Psoas muscle (tissue), 8 donors: ENCODE results near the gene PPP1R15A. TPM values are rescaled to one million over a fixed set of nuclear protein-coding genes. Genes with fewer than 3 reads are reported as not detected.
"Not testable (repeated sequence)": the region's sequence is repeated elsewhere in the genome, so short reads cannot be mapped to it uniquely, and the experiment has no call there.

ENCODE experiments used
- ATAC-seq, 4 donors: fragments of 200-7000 bp; cut with Tn5 transposase; one replicate each; pipeline ENCODE4 v1.9.1; 2020; ENCODE audit warnings: moderate library complexity in 3 of 4, mild to moderate bottlenecking in 2 of 4
- DNase-seq, 2 donors: peaks; one replicate each; pipeline ENCODE4 v3.0.0-alpha.2; 2020
- H3K27ac ChIP-seq: fragments of 200-600 bp; one replicate; pipeline ENCODE4 v1.8.0; 2022
- H3K27me3 ChIP-seq, 3 donors: fragments of 200-600 bp in 1 of 3; one replicate each; pipeline versions ENCODE4 v1.6.1 to v1.8.0; 2013 to 2022; ENCODE audit warnings: low read length in 2 of 3, mild to moderate bottlenecking in 2 of 3, moderate library complexity in 1 of 3; ENCODE audit not compliant: insufficient read depth in 3 of 3
- H3K36me3 ChIP-seq, 2 donors: fragments of 200-600 bp in 1 of 2; one replicate each; pipeline versions ENCODE4 v1.6.1 to v1.8.0; 2013 to 2022; ENCODE audit warnings: low read depth in 1 of 2, mild to moderate bottlenecking in 1 of 2, moderate library complexity in 1 of 2; ENCODE audit not compliant: insufficient read depth in 1 of 2
- H3K4me1 ChIP-seq: fragments of 200-600 bp; one replicate; pipeline ENCODE4 v1.8.0; 2022
- H3K4me3 ChIP-seq: fragments of 200-600 bp; one replicate; pipeline ENCODE4 v1.8.0; 2022; ENCODE audit warnings: mild to moderate bottlenecking
- H3K9me3 ChIP-seq: fragments of 200-600 bp; one replicate; pipeline ENCODE4 v1.8.0; 2022
- WGBS, 3 donors: extraction: QIAGEN DNeasy Blood & Tissue Kit; methylation state at CpG; one replicate each; pipeline versions ENCODE4 v1.1.6 to v1.1.7; 2013; 5-methylcytosine and 5-hydroxymethylcytosine counted together
- intact Hi-C, 2 donors: fragments of 100-400 bp; cut with DNase I; formaldehyde crosslinking; loops; one replicate each; pipeline versions ENCODE4 v1.11.0 to v1.14.2; 2022
- polyA plus RNA-seq, 3 donors: library from polyadenylated mRNA; stranded (reverse); fragments of 200-250 nt; gene quantifications; one replicate each; pipeline ENCODE4 v1.2.3, GENCODE V29; 2013
- total RNA-seq, 4 donors: library from RNA; stranded (reverse); fragmentation: NEBNext Ultra II Directional in 2 of 4; extraction: Animal tissue kit (Norgen Biotek cat#: 25700) in 2 of 4; gene quantifications; one replicate each; pipeline versions ENCODE4 v1.2.1 to v1.2.4, GENCODE V29; 2021 to 2023
- TF ChIP-seq, protein P1 (sequence below): fragments of 200-600 bp; IDR thresholded peaks from one replicate; pipeline ENCODE4 v1.8.0; 2022; ENCODE audit warnings: antibody characterized with exemption
- donor health status: healthy with polysubstance abuse.
- donor health status: DM: no; HTN: no; CAD: no; lungs with moderate emphysema.
- donor health status: Bipolar disorder and iron deficiency.
- donor health status: healthy.
- donor health status: DM: yes; HTN: yes; CAD: no.
- donor health status: DM: no; HTN: no; CAD: no.
- donor health status: DM: no; HTN: no; CAD: no.
- donor health status: DM: yes; HTN: yes; CAD: no.

The PPP1R15A gene
- total and polyA plus RNA-seq, 7 donors: 34.5 to 93.4 (median 61.1) TPM

DNA sequence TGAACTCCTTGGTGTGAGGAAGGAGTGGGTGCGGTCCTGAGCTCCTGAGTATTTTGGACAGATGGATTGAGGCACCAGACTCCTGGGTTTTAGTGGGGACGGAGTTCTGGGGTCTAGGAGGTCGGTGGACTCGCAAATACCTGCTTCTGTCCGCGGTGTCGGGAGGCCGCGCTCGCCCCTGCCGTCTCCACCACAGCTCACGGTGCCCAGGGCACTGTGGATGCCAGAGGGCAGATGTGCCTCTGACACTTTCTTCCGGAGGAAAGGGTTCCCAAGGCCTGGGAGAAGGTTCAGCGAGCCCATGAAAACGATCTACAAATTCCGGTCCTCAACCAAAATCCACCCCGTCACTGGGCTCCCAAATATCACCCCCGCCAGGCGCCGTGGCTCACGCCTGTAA is 23.0 kb downstream of the PPP1R15A start:
- 58 to 68% (median 64%) methylated on average over 21 of the region's 21 CpGs for WGBS, 3 donors
- peak overlapping the region; percentile 61 for H3K4me3 ChIP-seq

DNA sequence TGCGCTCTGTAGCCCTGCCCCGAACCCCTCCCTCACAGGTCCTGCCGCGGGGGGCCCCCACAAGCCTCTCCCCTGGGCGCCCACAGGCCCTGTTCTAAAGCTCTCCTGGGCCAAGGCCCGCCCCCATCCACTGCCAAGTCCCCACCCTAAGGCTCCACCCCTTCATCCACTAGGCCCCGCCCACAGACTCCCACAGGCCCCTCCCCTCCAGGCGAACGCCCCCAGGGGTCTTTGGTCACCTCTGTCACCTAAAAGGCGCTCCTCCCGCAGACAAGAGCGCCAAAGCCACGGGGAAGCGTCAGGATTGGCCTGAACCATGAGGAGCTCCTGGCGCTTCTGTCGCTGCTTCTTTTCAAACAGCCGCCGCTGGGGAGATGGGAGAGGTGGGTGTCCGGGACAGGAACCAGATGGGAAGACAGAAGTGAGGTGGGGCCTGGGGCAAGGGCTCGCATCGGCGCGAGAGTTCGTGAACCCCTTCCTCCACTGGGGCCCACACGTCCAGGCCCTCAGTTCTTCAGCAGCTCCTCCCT is 24.0 kb downstream of the PPP1R15A start:
- Histone ChIP-seq H3K36me3 (peaks cover 0 to 1% of the 10 kb centered on the region in 2 donors), H3K27me3 (peaks cover 0 to 4% (median 1%) of the 10 kb centered on the region in 3 donors), H3K4me3 (peak overlapping the region; percentile 61), H3K27ac (no peak overlapping the region), H3K4me1 (peaks cover 5% of the 10 kb centered on the region), H3K9me3 (no peaks in the 10 kb centered on the region)
- intact Hi-C loops: no loop called here
- TF ChIP-seq, protein P1, sequence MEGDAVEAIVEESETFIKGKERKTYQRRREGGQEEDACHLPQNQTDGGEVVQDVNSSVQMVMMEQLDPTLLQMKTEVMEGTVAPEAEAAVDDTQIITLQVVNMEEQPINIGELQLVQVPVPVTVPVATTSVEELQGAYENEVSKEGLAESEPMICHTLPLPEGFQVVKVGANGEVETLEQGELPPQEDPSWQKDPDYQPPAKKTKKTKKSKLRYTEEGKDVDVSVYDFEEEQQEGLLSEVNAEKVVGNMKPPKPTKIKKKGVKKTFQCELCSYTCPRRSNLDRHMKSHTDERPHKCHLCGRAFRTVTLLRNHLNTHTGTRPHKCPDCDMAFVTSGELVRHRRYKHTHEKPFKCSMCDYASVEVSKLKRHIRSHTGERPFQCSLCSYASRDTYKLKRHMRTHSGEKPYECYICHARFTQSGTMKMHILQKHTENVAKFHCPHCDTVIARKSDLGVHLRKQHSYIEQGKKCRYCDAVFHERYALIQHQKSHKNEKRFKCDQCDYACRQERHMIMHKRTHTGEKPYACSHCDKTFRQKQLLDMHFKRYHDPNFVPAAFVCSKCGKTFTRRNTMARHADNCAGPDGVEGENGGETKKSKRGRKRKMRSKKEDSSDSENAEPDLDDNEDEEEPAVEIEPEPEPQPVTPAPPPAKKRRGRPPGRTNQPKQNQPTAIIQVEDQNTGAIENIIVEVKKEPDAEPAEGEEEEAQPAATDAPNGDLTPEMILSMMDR: no peak
- 25 to 32% (median 28%) methylated on average over 24 to 25 of the region's 25 CpGs for WGBS, 3 donors
- DNase-seq: peak; percentile 64 to 82
- ATAC-seq: peak in 3 of 4 donors; percentile 35 to 49 (median 45)

More for the DNA sequence above, 23.0 kb downstream of the PPP1R15A start:
- intact Hi-C loops: no loop called here
- peaks cover 0 to 4% (median 1%) of the 10 kb centered on the region in 3 donors for H3K27me3 ChIP-seq
- no peak for DNase-seq
- ATAC-seq: no peak
- TF ChIP-seq, protein P1: no peak
- H3K9me3 ChIP-seq: no peaks in the 10 kb centered on the region
- H3K27ac ChIP-seq: no peak overlapping the region
- no peaks in the 10 kb centered on the region for H3K36me3 ChIP-seq
- peaks cover 5% of the 10 kb centered on the region for H3K4me1 ChIP-seq

DNA sequence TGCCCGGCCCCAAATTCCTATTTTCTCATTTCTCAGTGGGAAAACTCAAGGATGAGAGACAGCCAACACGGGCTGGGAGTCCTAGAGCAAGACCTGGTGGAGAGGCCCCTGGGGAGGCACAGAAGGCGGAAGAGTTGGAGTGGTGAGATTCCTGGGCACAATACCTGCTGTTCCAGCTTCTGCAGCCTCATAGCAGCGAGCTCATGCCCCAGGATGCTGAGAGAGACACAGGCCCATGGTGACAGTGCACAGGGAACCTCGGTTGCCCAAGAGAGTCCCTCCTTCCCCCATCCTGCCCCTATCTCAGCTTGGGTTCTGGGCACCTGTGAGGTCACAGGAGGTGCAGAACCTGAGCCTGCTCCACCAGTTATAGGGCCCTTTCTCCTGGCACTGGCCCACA is 25.0 kb downstream of the PPP1R15A start:
- DNase-seq (no peak), ATAC-seq (no peak)
- no peak overlapping the region for H3K27ac ChIP-seq
- H3K4me1 ChIP-seq: peaks cover 14% of the 10 kb centered on the region
- H3K36me3 ChIP-seq: peaks cover 0 to 11% of the 10 kb centered on the region in 2 donors
- no peaks in the 10 kb centered on the region for H3K9me3 ChIP-seq
- peaks cover 0 to 4% (median 1%) of the 10 kb centered on the region in 3 donors for H3K27me3 ChIP-seq
- H3K4me3 ChIP-seq: no peak overlapping the region
- TF ChIP-seq, protein P1: no peak
- intact Hi-C loops: no loop called here
- WGBS, 3 donors: 80 to 84% (median 82%) methylated on average over 5 of the region's 5 CpGs

DNA sequence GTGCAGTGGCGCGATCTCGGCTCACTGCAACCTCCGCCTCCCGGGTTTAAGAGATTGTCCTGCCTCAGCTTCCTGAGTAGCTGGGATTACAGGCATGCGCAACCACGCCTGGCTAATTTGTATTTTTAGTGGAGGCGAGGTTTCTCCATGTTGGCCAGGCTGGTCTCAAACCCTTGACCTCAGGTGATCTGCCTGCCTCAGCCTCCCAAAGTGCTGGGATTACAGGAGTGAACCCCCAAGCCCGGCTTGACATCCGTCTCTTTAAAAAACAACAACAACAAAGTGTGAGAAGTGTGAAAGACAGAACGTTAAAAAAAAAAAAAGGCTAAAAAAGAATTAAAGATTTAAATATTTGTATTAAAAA is 27.1 kb downstream of the PPP1R15A start:
- Histone ChIP-seq H3K27ac (peak overlapping the region; percentile 91), H3K36me3 (peaks cover 0 to 23% of the 10 kb centered on the region in 2 donors), H3K4me1 (peaks cover 22% of the 10 kb centered on the region), H3K4me3 (peak overlapping the region; percentile 89)
- H3K27me3 ChIP-seq, DNase-seq, H3K9me3 ChIP-seq, intact Hi-C loops, ATAC-seq: not testable (repeated sequence)
- WGBS, 3 donors: 80 to 86% (median 84%) methylated on average over 11 of the region's 11 CpGs

DNA sequence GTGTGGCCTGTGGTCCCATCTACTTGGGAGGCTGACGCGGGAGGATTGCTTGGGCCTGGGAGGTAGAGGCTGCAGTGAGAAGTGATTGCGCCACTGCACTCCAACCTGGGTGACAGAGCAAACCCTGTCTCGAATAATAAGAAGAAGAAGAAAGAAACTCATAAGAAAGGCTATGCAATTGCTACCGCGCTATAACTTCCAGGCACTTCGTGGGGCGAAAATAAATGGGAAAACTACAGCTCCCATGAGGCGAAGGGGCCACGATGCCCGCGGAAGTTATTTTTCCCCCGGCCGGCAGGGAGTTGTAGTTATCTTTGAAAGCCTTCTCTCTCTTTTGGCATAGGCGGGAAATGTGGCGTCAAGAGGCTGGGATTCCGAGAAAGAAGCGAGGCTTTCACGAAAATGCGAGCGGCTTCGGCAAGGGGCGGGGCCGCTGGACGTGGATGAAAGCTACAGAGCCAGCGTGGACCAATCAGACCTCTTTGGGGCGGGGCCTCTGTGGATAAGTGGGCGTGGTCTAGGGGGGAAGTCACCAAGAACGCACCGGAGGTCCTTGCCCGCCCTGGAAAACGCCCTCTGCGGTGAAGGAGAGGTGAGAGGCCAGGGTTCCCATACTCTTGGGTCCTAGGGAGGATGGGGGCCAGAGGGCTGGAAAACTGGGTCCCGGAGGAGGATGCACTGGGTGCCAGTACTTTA is 27.7 kb downstream of the PPP1R15A start, which contains the start of gene NUCB1:
Gene NUCB1, plus strand, starts transcription at position 532 of the 696 bp plus-strand sequence. CDS start 485 bp downstream, outside the sequence.
- DNase-seq (peak; percentile 99 to 100), ATAC-seq (peak; percentile 97 to 98 (median 97))
- WGBS, 3 donors: 7% methylated on average over 34 of the region's 34 CpGs
- TF ChIP-seq, protein P1: peak; percentile 18
- intact Hi-C loops: no loop called here
- Histone ChIP-seq H3K4me3 (peak within 1 kb of the TSS; percentile 89), H3K27ac (peak within 1 kb of the TSS; percentile 91), H3K9me3 (no peaks in the 10 kb centered on the region), H3K4me1 (peaks cover 22% of the 10 kb centered on the region), H3K36me3 (peaks cover 0 to 28% of the 10 kb centered on the region in 2 donors), H3K27me3 (peaks cover 0 to 4% (median 1%) of the 10 kb centered on the region in 3 donors)
